ENCODE measurements around the gene BMPR2.

GRCh38 chr2:202530038-202530437 lies 153.9 kb downstream of the BMPR2 start:
- no peak for TF ChIP-seq GATA2 (IDR thresholded peaks at IDR 0.05; ENCODE audit: low read depth, low read length)
- no peak for TF ChIP-seq GATA3 (IDR thresholded peaks at IDR 0.05; ENCODE audit: low read depth, low read length)
